KOPT-K1 (cell line): ENCODE data around the gene ADARB1.

Experiments used
- H3K27ac ChIP-seq: fragments of 200-600 bp; sonication (generic); 2 replicates; pipeline ENCODE4 v1.5.1; 2016; ENCODE audit warnings: antibody characterized with exemption, mild to moderate bottlenecking, low read depth, low read length; ENCODE audit not compliant: poor library complexity, severe bottlenecking
- H3K36me3 ChIP-seq: fragments of 200-600 bp; sonication (generic); 2 replicates; pipeline ENCODE4 v1.5.1; 2017; ENCODE audit warnings: antibody characterized with exemption, mild to moderate bottlenecking, low read length, moderate library complexity; ENCODE audit not compliant: insufficient read depth
- H3K9me3 ChIP-seq: fragments of 200-600 bp; sonication (generic); 2 replicates; pipeline ENCODE4 v1.5.1; 2017; ENCODE audit warnings: antibody characterized with exemption, low read length, mild to moderate bottlenecking; ENCODE audit not compliant: insufficient read depth, poor library complexity, severe bottlenecking

ADARB1 gene

GRCh38 chr21:45074818-45075595 is 627 bp downstream of the ADARB1 start:
- Histone ChIP-seq H3K27ac (peak overlapping the region; percentile 50), H3K36me3 (no peaks in the 10 kb centered on the region), H3K9me3 (no peaks in the 10 kb centered on the region)

- H3K27ac ChIP-seq = peak overlapping the region; percentile 50
- H3K36me3 ChIP-seq = no peaks in the 10 kb centered on the region
- H3K9me3 ChIP-seq = no peaks in the 10 kb centered on the region
These were observed 1.3 kb downstream of the ADARB1 start for GRCh38 chr21:45075596-45076244.

GRCh38 chr21:45076245-45076711 is 1.9 kb downstream of the ADARB1 start:
- H3K27ac ChIP-seq = peak overlapping the region; percentile 10
- no peaks in the 10 kb centered on the region for H3K36me3 ChIP-seq
- no peaks in the 10 kb centered on the region for H3K9me3 ChIP-seq

- Histone ChIP-seq H3K27ac (peak overlapping the region; percentile 80), H3K36me3 (no peaks in the 10 kb centered on the region), H3K9me3 (no peaks in the 10 kb centered on the region)
These were observed 4.0 kb downstream of the ADARB1 start for GRCh38 chr21:45078371-45078770.

GRCh38 chr21:45078877-45079281 is 4.5 kb downstream of the ADARB1 start:
- peak overlapping the region; percentile 80 for H3K27ac ChIP-seq
- no peaks in the 10 kb centered on the region for H3K9me3 ChIP-seq
- no peaks in the 10 kb centered on the region for H3K36me3 ChIP-seq

GRCh38 chr21:45079351-45079750 is 5.0 kb downstream of the ADARB1 start:
- no peaks in the 10 kb centered on the region for H3K9me3 ChIP-seq
- H3K27ac ChIP-seq = peak overlapping the region; percentile 80
- H3K36me3 ChIP-seq = no peaks in the 10 kb centered on the region

GRCh38 chr21:45080232-45080631 is 5.9 kb downstream of the ADARB1 start:
- H3K27ac ChIP-seq = peak overlapping the region; percentile 80
- no peaks in the 10 kb centered on the region for H3K36me3 ChIP-seq
- no peaks in the 10 kb centered on the region for H3K9me3 ChIP-seq

GRCh38 chr21:45080639-45081414 is 6.4 kb downstream of the ADARB1 start:
- Histone ChIP-seq H3K36me3 (no peaks in the 10 kb centered on the region), H3K27ac (peak overlapping the region; percentile 80), H3K9me3 (no peaks in the 10 kb centered on the region)

- Histone ChIP-seq H3K36me3 (no peaks in the 10 kb centered on the region), H3K27ac (peak overlapping the region; percentile 80), H3K9me3 (no peaks in the 10 kb centered on the region)
These were observed 7.3 kb downstream of the ADARB1 start for GRCh38 chr21:45081636-45082035.

- Histone ChIP-seq H3K36me3 (no peaks in the 10 kb centered on the region), H3K27ac (peak overlapping the region; percentile 24), H3K9me3 (no peaks in the 10 kb centered on the region)
These were observed 8.4 kb downstream of the ADARB1 start for GRCh38 chr21:45082736-45083135.

- H3K27ac ChIP-seq = peak overlapping the region; percentile 71
- no peaks in the 10 kb centered on the region for H3K36me3 ChIP-seq
- no peaks in the 10 kb centered on the region for H3K9me3 ChIP-seq
These were observed 9.7 kb downstream of the ADARB1 start for GRCh38 chr21:45084121-45084520.

GRCh38 chr21:45084881-45085536 is 10.6 kb downstream of the ADARB1 start:
- no peaks in the 10 kb centered on the region for H3K9me3 ChIP-seq
- peak overlapping the region; percentile 71 for H3K27ac ChIP-seq
- H3K36me3 ChIP-seq = no peaks in the 10 kb centered on the region

- Histone ChIP-seq H3K36me3 (no peaks in the 10 kb centered on the region), H3K9me3 (no peaks in the 10 kb centered on the region), H3K27ac (peak overlapping the region; percentile 71)
These were observed 11.3 kb downstream of the ADARB1 start for GRCh38 chr21:45085700-45086099.

- Histone ChIP-seq H3K36me3 (no peaks in the 10 kb centered on the region), H3K9me3 (no peaks in the 10 kb centered on the region), H3K27ac (peak overlapping the region; percentile 71)
These were observed 12.1 kb downstream of the ADARB1 start for GRCh38 chr21:45086337-45086958.
